ENCODE results near the gene EDIL3. TPM values are rescaled to one million over a fixed set of nuclear protein-coding genes. Genes with fewer than 3 reads are reported as not detected.

EDIL3 gene
- total RNA-seq, 4 donors from 2014 or later: 14.8 to 29.0 (median 20.2) TPM

DNA sequence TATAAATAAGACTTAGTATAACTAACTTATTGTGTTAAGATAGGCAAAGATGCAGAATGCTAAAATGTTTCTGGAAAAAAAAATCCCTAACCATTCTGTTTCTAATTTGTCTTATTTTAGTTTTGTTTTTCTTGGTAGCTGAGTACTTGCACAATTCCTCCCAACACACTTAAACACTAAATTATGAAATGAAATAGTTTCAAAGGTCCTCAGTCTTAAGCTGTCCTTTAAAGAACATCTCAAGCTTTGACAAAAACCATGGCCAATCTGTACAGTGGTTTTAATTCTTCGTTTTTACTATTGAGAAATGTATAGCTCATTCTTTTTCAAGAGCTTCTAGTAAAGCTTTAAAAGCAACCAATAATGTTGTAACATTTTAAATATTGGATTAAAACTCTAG lies 171.5 kb downstream of the EDIL3 start:
- no peak for DNase-seq (ENCODE audit: low spot score in 2 of 2)
- H3K4me3 ChIP-seq (ENCODE audit: low read depth, poor library complexity, severe bottlenecking): no peak overlapping the region
- intact Hi-C loops (cut with DNase I; ENCODE audit: low total_unique reads): no loop called here
- 70 to 73% methylated on average over 1 of the region's 1 CpG for WGBS, 2 donors
- TF ChIP-seq, protein P1, sequence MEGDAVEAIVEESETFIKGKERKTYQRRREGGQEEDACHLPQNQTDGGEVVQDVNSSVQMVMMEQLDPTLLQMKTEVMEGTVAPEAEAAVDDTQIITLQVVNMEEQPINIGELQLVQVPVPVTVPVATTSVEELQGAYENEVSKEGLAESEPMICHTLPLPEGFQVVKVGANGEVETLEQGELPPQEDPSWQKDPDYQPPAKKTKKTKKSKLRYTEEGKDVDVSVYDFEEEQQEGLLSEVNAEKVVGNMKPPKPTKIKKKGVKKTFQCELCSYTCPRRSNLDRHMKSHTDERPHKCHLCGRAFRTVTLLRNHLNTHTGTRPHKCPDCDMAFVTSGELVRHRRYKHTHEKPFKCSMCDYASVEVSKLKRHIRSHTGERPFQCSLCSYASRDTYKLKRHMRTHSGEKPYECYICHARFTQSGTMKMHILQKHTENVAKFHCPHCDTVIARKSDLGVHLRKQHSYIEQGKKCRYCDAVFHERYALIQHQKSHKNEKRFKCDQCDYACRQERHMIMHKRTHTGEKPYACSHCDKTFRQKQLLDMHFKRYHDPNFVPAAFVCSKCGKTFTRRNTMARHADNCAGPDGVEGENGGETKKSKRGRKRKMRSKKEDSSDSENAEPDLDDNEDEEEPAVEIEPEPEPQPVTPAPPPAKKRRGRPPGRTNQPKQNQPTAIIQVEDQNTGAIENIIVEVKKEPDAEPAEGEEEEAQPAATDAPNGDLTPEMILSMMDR (IDR thresholded peaks at IDR 0.05): no peak
- TF ChIP-seq POLR2A (IDR thresholded peaks at IDR 0.05): no peak

DNA sequence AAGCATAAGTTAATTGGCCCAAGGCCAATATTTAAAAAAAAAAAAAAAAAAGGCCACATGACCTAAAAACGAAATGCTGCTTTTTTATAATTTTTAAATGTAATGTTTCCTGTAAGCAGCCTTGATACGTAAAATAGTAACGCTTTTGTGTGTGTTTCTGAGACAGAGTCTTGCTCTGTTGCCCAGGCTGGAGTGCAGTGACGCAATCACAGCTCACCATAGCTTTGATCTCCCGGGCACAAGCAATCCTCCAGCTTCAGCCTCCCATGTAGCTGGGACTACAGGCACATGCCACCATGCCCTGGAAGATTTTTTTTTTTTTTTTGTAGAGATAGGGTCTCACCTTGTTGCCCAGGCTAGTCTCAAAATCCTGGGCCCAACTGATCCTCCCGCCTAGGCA lies 179.9 kb downstream of the EDIL3 start:
- H3K4me3 ChIP-seq (ENCODE audit: low read depth, poor library complexity, severe bottlenecking): no peak overlapping the region
- no peak for TF ChIP-seq POLR2A (IDR thresholded peaks at IDR 0.05)
- TF ChIP-seq, protein P1 (IDR thresholded peaks at IDR 0.05): no peak
- intact Hi-C loops (cut with DNase I; ENCODE audit: low total_unique reads): no loop called here
- WGBS, 2 donors: 57 to 77% methylated on average over 6 of the region's 6 CpGs
- no peak for DNase-seq (ENCODE audit: low spot score in 2 of 2)

DNA sequence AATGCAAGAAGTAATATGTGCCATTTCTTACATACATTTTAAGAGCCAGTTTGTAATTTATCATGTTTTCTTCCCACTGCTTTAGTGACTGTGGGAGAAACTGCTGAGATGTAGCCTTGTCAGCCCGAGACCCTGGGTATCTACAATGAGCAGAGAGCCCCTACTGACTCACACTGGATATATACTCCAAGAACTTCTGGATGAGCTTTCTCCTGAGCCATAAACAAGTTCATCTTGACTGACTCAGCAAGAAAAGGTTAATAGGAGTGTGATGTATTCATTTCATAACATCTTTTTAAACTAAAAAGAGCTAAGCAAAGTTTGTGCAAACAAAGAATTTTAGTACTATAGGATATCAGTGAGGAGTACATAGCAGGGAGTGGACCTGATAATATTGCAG lies 182.5 kb downstream of the EDIL3 start:
- DNase-seq (ENCODE audit: low spot score in 2 of 2): no peak

DNA sequence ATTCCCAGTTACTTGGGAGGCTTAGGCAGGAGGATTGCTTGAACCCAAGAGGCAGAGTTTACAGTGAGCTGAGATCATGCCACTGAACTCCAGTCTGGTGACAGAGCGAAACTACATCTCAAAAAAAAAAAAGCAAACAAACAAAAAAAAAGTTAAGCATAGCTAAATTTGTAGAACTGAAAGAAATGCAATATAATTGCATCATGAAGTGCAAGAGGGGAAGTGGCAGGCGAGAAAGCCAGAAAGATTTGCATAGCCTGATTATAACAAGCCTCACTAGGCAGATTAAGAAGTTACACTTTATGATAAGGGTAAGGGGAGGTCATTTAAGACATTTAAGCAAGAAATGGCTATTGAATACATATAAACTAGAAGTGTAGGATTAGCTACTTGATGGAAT lies 187.1 kb downstream of the EDIL3 start:
- WGBS, 2 donors: 77 to 84% methylated on average over 2 of the region's 2 CpGs
- DNase-seq (ENCODE audit: low spot score in 2 of 2): no peak
- intact Hi-C loops (cut with DNase I; ENCODE audit: low total_unique reads): no loop called here
- TF ChIP-seq POLR2A (IDR thresholded peaks at IDR 0.05): no peak
- TF ChIP-seq, protein P1 (IDR thresholded peaks at IDR 0.05): no peak
- no peak overlapping the region for H3K4me3 ChIP-seq (ENCODE audit: low read depth, poor library complexity, severe bottlenecking)

More for the DNA sequence above, 182.5 kb downstream of the EDIL3 start:
- WGBS, 2 donors: 75 to 93% methylated on average over 1 of the region's 1 CpG
- no peak overlapping the region for H3K4me3 ChIP-seq (ENCODE audit: low read depth, poor library complexity, severe bottlenecking)
- intact Hi-C loops (cut with DNase I; ENCODE audit: low total_unique reads): no loop called here
- no peak for TF ChIP-seq POLR2A (IDR thresholded peaks at IDR 0.05)

DNA sequence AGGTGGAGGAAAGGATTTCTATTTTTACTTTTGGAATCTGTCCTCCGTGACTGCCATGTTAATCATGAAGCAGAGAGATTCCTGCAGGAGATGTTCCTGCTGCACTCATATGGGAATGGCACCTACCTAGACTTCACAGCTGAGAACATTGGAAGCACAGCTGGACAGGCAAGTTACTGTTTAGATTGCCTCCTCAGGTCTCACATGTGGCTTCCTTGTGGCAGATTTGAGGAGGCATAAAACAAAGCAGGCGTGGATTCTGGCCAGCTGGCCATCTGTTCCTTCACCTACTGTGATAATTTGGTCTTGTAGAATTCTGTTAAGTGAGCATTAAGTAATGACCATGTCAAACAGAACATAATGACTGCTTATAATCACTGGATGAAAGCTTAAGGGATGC lies 193.4 kb downstream of the EDIL3 start:
- WGBS, 2 donors: 63 to 64% methylated on average over 2 of the region's 2 CpGs
- no peak for TF ChIP-seq POLR2A (IDR thresholded peaks at IDR 0.05)
- TF ChIP-seq, protein P1 (IDR thresholded peaks at IDR 0.05): no peak
- no peak overlapping the region for H3K4me3 ChIP-seq (ENCODE audit: low read depth, poor library complexity, severe bottlenecking)
- intact Hi-C loops (cut with DNase I; ENCODE audit: low total_unique reads): no loop called here
- no peak for DNase-seq (ENCODE audit: low spot score in 2 of 2)

DNA sequence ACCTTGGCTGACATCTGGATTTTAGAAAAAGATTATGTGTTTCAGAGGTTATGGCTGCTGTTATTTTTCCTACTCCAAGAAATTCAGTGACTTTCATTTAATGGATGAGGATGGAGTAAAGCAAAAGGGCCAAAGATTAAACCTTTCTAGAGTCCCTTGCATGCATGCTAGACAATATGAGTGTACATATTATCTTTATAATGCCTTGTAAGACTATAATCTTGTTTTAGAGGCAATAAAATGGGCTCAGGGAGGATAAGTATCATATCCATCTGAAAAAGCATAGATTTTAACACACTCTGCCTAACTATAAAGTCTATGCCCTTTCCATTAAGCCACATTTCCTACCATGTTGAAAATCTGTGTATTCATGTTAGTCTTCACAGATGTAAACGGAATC lies 199.8 kb downstream of the EDIL3 start:
- TF ChIP-seq, protein P1 (IDR thresholded peaks at IDR 0.05): no peak
- TF ChIP-seq POLR2A (IDR thresholded peaks at IDR 0.05): no peak
- H3K4me3 ChIP-seq (ENCODE audit: low read depth, poor library complexity, severe bottlenecking): no peak overlapping the region
- DNase-seq (ENCODE audit: low spot score in 2 of 2): no peak
- WGBS, 2 donors: 84 to 93% methylated on average over 1 of the region's 1 CpG
- intact Hi-C loops (cut with DNase I; ENCODE audit: low total_unique reads): no loop called here

All from lower leg skin (tissue), 4 donors.